ENCODE results near the gene ZNF224. TPM values are rescaled to one million over a fixed set of nuclear protein-coding genes. Genes with fewer than 3 reads are reported as not detected.

The ZNF224 gene
- total and polyA plus RNA-seq, 2 of the 13 experiments (the other 11 are each of a cell fraction or from before 2014, with no cell fraction given) = 13.0 to 16.1 TPM

GRCh38 chr19:44051650-44052402 is 42.3 kb upstream of the ZNF224 start, which contains the start of gene ZNF223 (continued):
- peak; percentile 23; the same call in 1 of the 2 replicates for TF ChIP-seq ZBTB4 (CRISPR knock-in tag; IDR thresholded peaks at IDR 0.05; ENCODE audit: borderline replicate concordance)
- TF ChIP-seq ZBTB7A (CRISPR knock-in tag; IDR thresholded peaks at IDR 0.05) = 0 out of 2 replicates have a peak, but pooled peaks have one; percentile 73
- no peak for TF ChIP-seq SP1 (IDR thresholded peaks at IDR 0.05)
- peak; percentile 75 for TF ChIP-seq SP1 (CRISPR knock-in tag; IDR thresholded peaks at IDR 0.05)
- TF ChIP-seq YEATS4 (CRISPR knock-in tag; IDR thresholded peaks at IDR 0.05; ENCODE audit: borderline replicate concordance) = peak; percentile 68
- no peak for TF ChIP-seq LCORL (IDR thresholded peaks at IDR 0.05)
- peak; percentile 61 for TF ChIP-seq LCORL (CRISPR knock-in tag; IDR thresholded peaks at IDR 0.05)
- TF ChIP-seq TP53 (CRISPR knock-in tag; conservative IDR thresholded peaks at IDR 0.05) = 0 out of 2 replicates have a peak, but pooled peaks have one; percentile 35
- TF ChIP-seq SPEN (CRISPR knock-in tag; IDR thresholded peaks at IDR 0.05; ENCODE audit: low read depth) = peak; percentile 93
- no peak; the same call in 1 of the 2 replicates for TF ChIP-seq DMAP1 (CRISPR knock-in tag; IDR thresholded peaks at IDR 0.05)
- peak; percentile 75; the same call in 1 of the 2 replicates for TF ChIP-seq PHF21A (CRISPR knock-in tag; IDR thresholded peaks at IDR 0.05)
- TF ChIP-seq ZNF776 (CRISPR knock-in tag; IDR thresholded peaks at IDR 0.05) = no peak
- TF ChIP-seq THAP11 (CRISPR knock-in tag; IDR thresholded peaks at IDR 0.05) = peak; percentile 98
- TF ChIP-seq AGO2 (optimal IDR thresholded peaks at IDR 0.05; ENCODE audit: low read depth, low read length) = no peak
- peak; percentile 96 for TF ChIP-seq ZEB1 (IDR thresholded peaks at IDR 0.05; ENCODE audit: insufficient replicate concordance, low read depth)
- TF ChIP-seq HBP1 (CRISPR knock-in tag; IDR thresholded peaks at IDR 0.05; ENCODE audit: low read depth) = peak; percentile 52; the same call in 1 of the 2 replicates
- TF ChIP-seq HNF4A (CRISPR knock-in tag; IDR thresholded peaks at IDR 0.05) = peak; percentile 67; the same call in 1 of the 2 replicates
- peak; percentile 79 for TF ChIP-seq PHF8 (CRISPR knock-in tag; IDR thresholded peaks at IDR 0.05)
- no peak for TF ChIP-seq SIX4 (CRISPR knock-in tag; IDR thresholded peaks at IDR 0.05)
- TF ChIP-seq HNF4G (IDR thresholded peaks at IDR 0.05; ENCODE audit: borderline replicate concordance, low read depth, low read length) = no peak; the same call in none of the 2 replicates
- peak; percentile 67 for TF ChIP-seq HNF4G (CRISPR knock-in tag; IDR thresholded peaks at IDR 0.05; ENCODE audit: borderline replicate concordance, low read depth)
- peak; percentile 60 for TF ChIP-seq HNF1B (CRISPR knock-in tag; IDR thresholded peaks at IDR 0.05)
- TF ChIP-seq ZMYM4 (CRISPR knock-in tag; IDR thresholded peaks at IDR 0.05) = peak; percentile 41; the same call in 1 of the 2 replicates
- TF ChIP-seq CBX5 (CRISPR knock-in tag; IDR thresholded peaks at IDR 0.05; ENCODE audit: borderline replicate concordance) = peak; percentile 68; the same call in 1 of the 2 replicates

Data from HepG2 (cell line).